ENCODE results near the gene RDH5. TPM values are rescaled to one million over a fixed set of nuclear protein-coding genes. Genes with fewer than 3 reads are reported as not detected.

RDH5 gene
- total RNA-seq, 4 donors from 2014 or later = 18.0 to 57.0 (median 31.9) TPM

DNA sequence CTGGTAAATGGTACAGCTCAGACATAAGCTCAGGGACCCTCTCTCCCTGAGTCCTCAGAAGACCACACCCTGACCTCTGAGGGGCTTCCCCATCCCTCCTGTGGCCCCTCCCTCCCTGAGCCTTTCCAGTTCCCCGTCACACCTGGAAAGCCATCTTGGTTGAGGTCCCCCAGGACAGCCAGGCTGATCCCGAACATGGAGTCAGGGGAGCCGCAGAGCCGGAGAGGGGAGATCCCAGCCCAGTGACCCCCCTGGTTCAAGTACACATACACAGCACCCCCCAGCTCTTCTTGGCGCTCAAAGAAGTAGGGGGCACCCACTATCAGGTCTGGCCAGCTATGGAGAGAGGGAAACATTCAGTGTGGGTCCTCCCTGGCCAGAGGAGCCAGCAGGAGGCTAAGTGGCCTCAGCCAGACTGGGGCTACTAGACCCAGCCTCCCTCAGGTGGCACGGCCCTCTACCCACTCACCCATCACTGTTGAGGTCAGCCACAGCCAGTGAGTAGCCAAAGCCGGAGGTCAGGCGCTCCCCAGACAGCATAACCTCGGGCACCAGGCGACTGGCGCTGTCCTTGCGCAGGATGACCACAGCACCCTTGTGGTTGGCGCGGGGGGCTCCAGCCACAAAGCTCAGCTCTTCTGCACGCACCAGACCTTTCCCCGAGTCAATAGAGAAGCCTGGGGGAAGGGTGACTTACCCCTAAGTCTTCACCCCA, 21.8 kb upstream of the RDH5 start:
- H3K4me1 ChIP-seq = peaks cover 0 to 52% (median 2%) of the 10 kb centered on the region in 3 donors
- no peaks in the 10 kb centered on the region for H3K9me3 ChIP-seq
- no peak overlapping the region for H3K4me3 ChIP-seq
- no peak for ATAC-seq
- no peak for TF ChIP-seq POLR2A (IDR thresholded peaks at IDR 0.05)
- no peak for TF ChIP-seq EP300 (IDR thresholded peaks at IDR 0.05)
- TF ChIP-seq, protein P1, sequence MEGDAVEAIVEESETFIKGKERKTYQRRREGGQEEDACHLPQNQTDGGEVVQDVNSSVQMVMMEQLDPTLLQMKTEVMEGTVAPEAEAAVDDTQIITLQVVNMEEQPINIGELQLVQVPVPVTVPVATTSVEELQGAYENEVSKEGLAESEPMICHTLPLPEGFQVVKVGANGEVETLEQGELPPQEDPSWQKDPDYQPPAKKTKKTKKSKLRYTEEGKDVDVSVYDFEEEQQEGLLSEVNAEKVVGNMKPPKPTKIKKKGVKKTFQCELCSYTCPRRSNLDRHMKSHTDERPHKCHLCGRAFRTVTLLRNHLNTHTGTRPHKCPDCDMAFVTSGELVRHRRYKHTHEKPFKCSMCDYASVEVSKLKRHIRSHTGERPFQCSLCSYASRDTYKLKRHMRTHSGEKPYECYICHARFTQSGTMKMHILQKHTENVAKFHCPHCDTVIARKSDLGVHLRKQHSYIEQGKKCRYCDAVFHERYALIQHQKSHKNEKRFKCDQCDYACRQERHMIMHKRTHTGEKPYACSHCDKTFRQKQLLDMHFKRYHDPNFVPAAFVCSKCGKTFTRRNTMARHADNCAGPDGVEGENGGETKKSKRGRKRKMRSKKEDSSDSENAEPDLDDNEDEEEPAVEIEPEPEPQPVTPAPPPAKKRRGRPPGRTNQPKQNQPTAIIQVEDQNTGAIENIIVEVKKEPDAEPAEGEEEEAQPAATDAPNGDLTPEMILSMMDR (IDR thresholded peaks at IDR 0.05) = no peak
- no peak for TF ChIP-seq POLR2AphosphoS5 (IDR thresholded peaks at IDR 0.05)
- H3K36me3 ChIP-seq = peaks cover 0 to 87% of the 10 kb centered on the region in 2 donors
- no peaks in the 10 kb centered on the region for H3K27me3 ChIP-seq
- WGBS, 2 donors (ENCODE audit: low coverage in 1 of 2) = 100% methylated on average over 1 of the region's 16 CpGs; no CpG with 5 or more reads in 1 of the 2 donors
- peak overlapping the region in 3 of 4 donors; percentile 44 to 96 (median 47) for H3K27ac ChIP-seq

DNA sequence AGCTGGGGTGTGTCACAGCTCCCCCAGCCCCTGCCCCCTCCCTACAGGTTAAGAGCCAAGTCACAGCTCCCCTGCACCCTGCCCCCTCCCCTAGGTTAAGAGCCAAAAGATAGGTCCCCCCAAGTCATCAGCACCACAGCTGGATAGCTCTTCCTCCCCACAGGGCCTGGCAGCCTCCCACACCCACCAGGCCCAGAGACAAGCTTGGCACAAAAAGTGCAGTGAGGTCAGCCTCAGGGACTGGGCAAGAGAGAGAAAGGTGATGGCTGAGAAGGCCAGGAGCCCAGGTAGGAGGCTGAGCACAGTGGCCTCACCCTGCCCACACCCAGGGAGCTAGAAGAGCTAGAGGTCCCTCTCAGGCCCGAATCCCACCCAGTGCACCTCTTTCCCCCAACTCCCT, 21.2 kb upstream of the RDH5 start:
- H3K27ac ChIP-seq = peak overlapping the region in 3 of 4 donors; percentile 44 to 96 (median 47)

DNA sequence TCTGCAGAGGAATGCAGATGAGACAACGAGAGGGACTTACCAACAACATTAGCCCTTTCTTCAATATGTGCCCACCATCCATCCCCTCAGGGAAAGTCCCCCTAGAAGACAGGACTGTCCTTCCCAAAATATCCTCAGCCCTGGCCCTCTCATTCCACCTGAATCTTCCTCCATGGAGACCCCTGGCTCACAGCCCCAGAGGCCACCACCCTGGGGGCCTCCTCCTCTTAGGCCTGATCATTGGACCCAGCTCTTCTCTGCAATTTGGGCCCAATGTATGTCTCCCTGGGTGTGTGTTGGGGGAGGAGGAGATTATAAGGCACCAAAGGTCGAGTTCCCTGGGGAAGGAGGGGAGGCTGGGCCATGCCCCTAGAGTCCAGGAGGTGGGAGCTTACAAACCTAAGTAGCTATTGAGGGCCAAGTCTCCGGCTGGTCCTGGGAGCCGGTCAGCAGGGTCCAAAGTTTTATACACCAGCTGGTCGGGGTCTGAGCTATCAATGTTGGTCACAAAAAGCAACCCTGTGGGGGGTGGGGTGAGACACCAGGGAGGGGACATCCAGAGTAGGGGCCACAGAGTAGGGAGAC, 20.6 kb upstream of the RDH5 start:
- Histone ChIP-seq H3K4me1 (peaks cover 0 to 59% (median 2%) of the 10 kb centered on the region in 3 donors), H3K27ac (peak overlapping the region in 3 of 4 donors; percentile 44 to 96 (median 47)), H3K36me3 (peaks cover 0 to 75% of the 10 kb centered on the region in 2 donors)

More for the DNA sequence above, 21.2 kb upstream of the RDH5 start:
- H3K4me1 ChIP-seq = peaks cover 0 to 58% (median 2%) of the 10 kb centered on the region in 3 donors
- no peaks in the 10 kb centered on the region for H3K9me3 ChIP-seq
- ATAC-seq = no peak
- peaks cover 0 to 81% of the 10 kb centered on the region in 2 donors for H3K36me3 ChIP-seq
- no peak overlapping the region for H3K4me3 ChIP-seq
- no peaks in the 10 kb centered on the region for H3K27me3 ChIP-seq
- WGBS, 2 donors (ENCODE audit: low coverage in 1 of 2) = no CpG with 5 or more reads among the region's 1 CpG
- TF ChIP-seq POLR2A (IDR thresholded peaks at IDR 0.05) (no peak), POLR2AphosphoS5 (IDR thresholded peaks at IDR 0.05) (no peak), EP300 (IDR thresholded peaks at IDR 0.05) (no peak)
- TF ChIP-seq, protein P1 (IDR thresholded peaks at IDR 0.05) = no peak

DNA sequence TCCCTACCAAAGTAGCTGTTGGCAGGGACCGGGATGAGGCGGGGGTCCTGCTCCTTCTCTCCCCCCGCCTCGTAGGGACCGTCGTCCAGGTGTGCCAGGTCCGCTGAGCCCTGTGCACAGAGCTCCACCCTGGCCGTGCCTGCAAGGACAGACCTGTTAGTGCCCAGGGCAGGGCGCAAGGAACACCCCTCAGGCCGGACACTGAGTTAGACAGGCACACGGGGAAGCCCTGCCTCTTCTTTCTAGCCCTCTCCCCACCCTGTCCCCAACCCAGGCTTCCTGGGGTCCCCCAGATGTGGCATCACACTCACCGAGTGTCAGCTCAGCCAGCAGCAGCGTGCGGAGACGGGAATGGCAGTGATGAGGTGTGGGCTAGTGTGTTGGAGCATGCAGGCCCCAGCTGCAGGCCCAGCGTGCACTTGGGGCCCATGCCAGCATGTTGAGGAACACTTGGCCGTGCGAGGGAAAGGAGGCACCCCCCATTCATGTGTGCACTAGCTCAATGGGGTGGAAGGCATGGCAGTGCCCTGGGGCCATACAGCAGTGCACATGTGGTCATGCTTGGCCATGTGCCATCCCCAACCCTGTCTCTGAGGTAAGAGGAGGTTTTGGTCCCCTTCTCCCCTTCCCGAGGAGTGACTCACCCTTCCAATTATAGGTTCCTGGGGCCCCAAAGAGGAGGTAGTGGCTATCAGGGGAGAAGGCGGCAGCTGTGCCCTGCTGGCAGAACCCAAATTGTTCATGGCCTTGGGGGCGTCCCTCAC, 19.8 kb upstream of the RDH5 start:
- H3K27ac ChIP-seq = peak overlapping the region in 3 of 4 donors; percentile 44 to 96 (median 46)
- ATAC-seq = no peak
- WGBS, 2 donors (ENCODE audit: low coverage in 1 of 2) = 63 to 80% methylated on average over 1 to 6 of the region's 21 CpGs
- H3K9me3 ChIP-seq = no peaks in the 10 kb centered on the region
- H3K27me3 ChIP-seq = no peaks in the 10 kb centered on the region
- no peak overlapping the region for H3K4me3 ChIP-seq
- H3K4me1 ChIP-seq = peaks cover 0 to 65% (median 2%) of the 10 kb centered on the region in 3 donors
- peaks cover 0 to 67% of the 10 kb centered on the region in 2 donors for H3K36me3 ChIP-seq
- TF ChIP-seq EP300 (IDR thresholded peaks at IDR 0.05) (no peak), POLR2A (IDR thresholded peaks at IDR 0.05) (no peak), POLR2AphosphoS5 (IDR thresholded peaks at IDR 0.05) (no peak)
- TF ChIP-seq, protein P1 (IDR thresholded peaks at IDR 0.05) = no peak

More for the DNA sequence above, 20.6 kb upstream of the RDH5 start:
- TF ChIP-seq EP300 (IDR thresholded peaks at IDR 0.05) = no peak
- TF ChIP-seq POLR2A (IDR thresholded peaks at IDR 0.05) = no peak
- TF ChIP-seq, protein P1 (IDR thresholded peaks at IDR 0.05) = no peak
- no peak for TF ChIP-seq POLR2AphosphoS5 (IDR thresholded peaks at IDR 0.05)
- WGBS, 2 donors (ENCODE audit: low coverage in 1 of 2) = 43 to 60% methylated on average over 1 to 4 of the region's 5 CpGs
- H3K4me3 ChIP-seq = no peak overlapping the region
- ATAC-seq = no peak
- no peaks in the 10 kb centered on the region for H3K9me3 ChIP-seq
- H3K27me3 ChIP-seq = no peaks in the 10 kb centered on the region
